ENCODE data around the gene RAP2B.

The RAP2B gene

DNA sequence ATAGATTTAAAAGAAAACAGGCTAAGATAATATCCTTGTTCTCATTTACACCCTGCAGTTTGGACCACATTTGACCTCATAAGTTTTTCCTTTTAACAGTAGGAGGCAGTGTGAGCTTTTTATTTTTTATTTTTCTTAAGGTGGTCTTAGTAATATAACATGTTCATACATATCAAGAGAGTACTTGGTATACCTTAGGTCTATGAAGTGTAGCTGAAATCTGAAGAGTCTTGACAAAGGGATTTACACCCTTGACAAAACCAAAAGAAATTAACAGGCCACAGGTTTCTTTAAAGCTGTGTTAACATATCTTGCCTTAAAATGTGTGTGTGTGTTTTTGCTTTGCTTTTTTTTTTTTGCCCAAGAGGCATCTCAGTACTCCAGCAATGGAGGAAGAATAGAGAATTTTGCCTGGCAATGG lies 3.2 kb downstream of the RAP2B start:
- Histone ChIP-seq H3K79me2 (ENCODE audit: low read length) (peaks cover 51% of the 10 kb centered on the region), H4K20me1 (ENCODE audit: insufficient read depth, low read length) (peaks cover 43% of the 10 kb centered on the region), H3K4me1 (ENCODE audit: low read length) (peaks cover 31% of the 10 kb centered on the region), H3K27me3 (ENCODE audit: low read depth, low read length) (no peaks in the 10 kb centered on the region), H3K9me3 (ENCODE audit: insufficient read depth, low read length) (no peaks in the 10 kb centered on the region), H3K27ac (ENCODE audit: low read length) (no peak overlapping the region), H3K36me3 (replicated peaks; ENCODE audit: low read depth, low read length) (peaks cover 23% of the 10 kb centered on the region), H3K9ac (ENCODE audit: low read length) (no peak overlapping the region), H3K4me2 (ENCODE audit: low read length) (peak overlapping the region; percentile 77; the same call in 1 of the 2 replicates), H2AFZ (ENCODE audit: low read depth, low read length) (no peak overlapping the region), H3K4me3 (ENCODE audit: low read length) (no peak overlapping the region)
- no peak for TF ChIP-seq EZH2phosphoT487 (IDR thresholded peaks at IDR 0.05; ENCODE audit: low read depth)
- TF ChIP-seq, protein P1, sequence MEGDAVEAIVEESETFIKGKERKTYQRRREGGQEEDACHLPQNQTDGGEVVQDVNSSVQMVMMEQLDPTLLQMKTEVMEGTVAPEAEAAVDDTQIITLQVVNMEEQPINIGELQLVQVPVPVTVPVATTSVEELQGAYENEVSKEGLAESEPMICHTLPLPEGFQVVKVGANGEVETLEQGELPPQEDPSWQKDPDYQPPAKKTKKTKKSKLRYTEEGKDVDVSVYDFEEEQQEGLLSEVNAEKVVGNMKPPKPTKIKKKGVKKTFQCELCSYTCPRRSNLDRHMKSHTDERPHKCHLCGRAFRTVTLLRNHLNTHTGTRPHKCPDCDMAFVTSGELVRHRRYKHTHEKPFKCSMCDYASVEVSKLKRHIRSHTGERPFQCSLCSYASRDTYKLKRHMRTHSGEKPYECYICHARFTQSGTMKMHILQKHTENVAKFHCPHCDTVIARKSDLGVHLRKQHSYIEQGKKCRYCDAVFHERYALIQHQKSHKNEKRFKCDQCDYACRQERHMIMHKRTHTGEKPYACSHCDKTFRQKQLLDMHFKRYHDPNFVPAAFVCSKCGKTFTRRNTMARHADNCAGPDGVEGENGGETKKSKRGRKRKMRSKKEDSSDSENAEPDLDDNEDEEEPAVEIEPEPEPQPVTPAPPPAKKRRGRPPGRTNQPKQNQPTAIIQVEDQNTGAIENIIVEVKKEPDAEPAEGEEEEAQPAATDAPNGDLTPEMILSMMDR (IDR thresholded peaks at IDR 0.05; ENCODE audit: low read depth, low read length): peak; percentile 32

DNA sequence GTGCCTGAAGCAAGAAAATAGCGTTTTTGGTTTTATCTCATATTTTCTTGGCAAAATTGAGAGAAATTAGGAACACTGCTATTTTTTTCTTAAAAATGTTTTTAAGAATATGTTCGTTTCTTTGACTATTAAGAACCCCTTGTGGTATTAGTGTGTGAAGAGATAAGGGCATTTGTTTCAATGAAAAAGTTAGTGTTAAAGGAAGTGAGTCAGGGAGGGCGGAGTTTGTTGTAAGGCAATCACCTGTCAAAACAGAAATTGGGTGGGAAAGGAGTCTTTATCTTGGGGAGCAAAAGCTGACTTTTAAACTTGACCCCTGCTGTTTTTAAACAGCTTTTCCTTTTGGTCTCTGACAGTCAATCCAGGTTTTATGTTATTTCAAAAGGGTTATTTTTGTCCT lies 4.2 kb downstream of the RAP2B start:
- peaks cover 43% of the 10 kb centered on the region for H4K20me1 ChIP-seq (ENCODE audit: insufficient read depth, low read length)
- H3K79me2 ChIP-seq (ENCODE audit: low read length): peaks cover 51% of the 10 kb centered on the region
- H2AFZ ChIP-seq (ENCODE audit: low read depth, low read length): no peak overlapping the region
- H3K4me1 ChIP-seq (ENCODE audit: low read length): peaks cover 31% of the 10 kb centered on the region
- H3K27ac ChIP-seq (ENCODE audit: low read length): no peak overlapping the region
- no peak overlapping the region for H3K4me3 ChIP-seq (ENCODE audit: low read length)
- H3K36me3 ChIP-seq (replicated peaks; ENCODE audit: low read depth, low read length): peaks cover 23% of the 10 kb centered on the region
- TF ChIP-seq, protein P1 (IDR thresholded peaks at IDR 0.05; ENCODE audit: low read depth, low read length): no peak
- no peak for TF ChIP-seq EZH2phosphoT487 (IDR thresholded peaks at IDR 0.05; ENCODE audit: low read depth)
- H3K9me3 ChIP-seq (ENCODE audit: insufficient read depth, low read length): no peaks in the 10 kb centered on the region
- no peak overlapping the region for H3K4me2 ChIP-seq (ENCODE audit: low read length)
- no peaks in the 10 kb centered on the region for H3K27me3 ChIP-seq (ENCODE audit: low read depth, low read length)
- H3K9ac ChIP-seq (ENCODE audit: low read length): no peak overlapping the region

DNA sequence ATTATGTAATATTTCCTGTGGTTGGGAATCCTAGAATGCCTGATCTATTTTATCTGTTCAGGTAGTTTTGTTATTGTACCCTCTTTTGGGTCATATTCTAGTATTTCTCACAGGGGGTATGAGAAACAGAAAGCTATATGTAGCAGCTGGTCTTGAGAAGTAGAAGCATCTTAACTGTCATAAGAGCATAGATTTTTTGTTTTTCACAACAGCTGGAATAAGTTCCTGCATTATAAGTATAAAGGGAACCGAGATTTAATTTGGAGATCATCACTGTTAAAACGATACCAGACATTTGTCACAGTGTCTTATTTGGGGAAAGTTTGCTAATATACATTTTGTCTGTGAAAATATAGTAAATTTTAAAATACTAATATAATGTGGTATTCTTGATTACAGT lies 4.8 kb downstream of the RAP2B start:
- Histone ChIP-seq H3K27ac (ENCODE audit: low read length) (no peak overlapping the region), H3K4me2 (ENCODE audit: low read length) (no peak overlapping the region), H3K4me3 (ENCODE audit: low read length) (no peak overlapping the region), H3K79me2 (ENCODE audit: low read length) (peaks cover 51% of the 10 kb centered on the region), H3K4me1 (ENCODE audit: low read length) (peaks cover 31% of the 10 kb centered on the region), H3K9ac (ENCODE audit: low read length) (no peak overlapping the region), H3K27me3 (ENCODE audit: low read depth, low read length) (no peaks in the 10 kb centered on the region), H2AFZ (ENCODE audit: low read depth, low read length) (no peak overlapping the region), H3K36me3 (replicated peaks; ENCODE audit: low read depth, low read length) (peaks cover 23% of the 10 kb centered on the region), H4K20me1 (ENCODE audit: insufficient read depth, low read length) (peaks cover 43% of the 10 kb centered on the region), H3K9me3 (ENCODE audit: insufficient read depth, low read length) (no peaks in the 10 kb centered on the region)
- TF ChIP-seq, protein P1 (IDR thresholded peaks at IDR 0.05; ENCODE audit: low read depth, low read length): no peak
- TF ChIP-seq EZH2phosphoT487 (IDR thresholded peaks at IDR 0.05; ENCODE audit: low read depth): no peak

DNA sequence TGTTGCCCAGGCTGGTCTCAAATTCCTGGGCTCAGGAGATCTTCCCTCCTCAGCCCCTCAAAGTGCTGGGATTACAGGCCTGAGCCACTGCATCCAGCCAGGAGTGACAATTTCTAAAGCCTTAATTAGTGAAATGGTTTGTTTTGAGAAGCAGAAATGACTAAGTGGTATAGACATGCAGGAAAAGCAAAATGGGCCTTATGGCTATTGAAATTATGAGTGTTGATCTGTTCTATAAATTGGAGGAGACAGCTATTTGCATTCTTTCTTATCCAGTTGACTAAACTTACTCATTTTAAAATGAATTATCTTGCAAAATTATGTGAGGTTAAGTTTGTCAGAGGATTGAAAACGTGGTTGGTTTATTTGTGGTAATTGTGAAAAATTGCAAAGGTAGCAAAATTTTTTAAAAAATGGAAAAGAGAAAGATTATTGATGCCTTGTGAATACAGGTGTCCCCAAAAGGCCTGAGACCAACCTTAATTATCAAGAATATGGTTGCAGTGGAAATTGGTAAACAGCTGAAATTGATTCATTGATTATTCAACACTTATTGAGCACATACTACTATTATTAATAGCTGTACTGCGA lies 7.9 kb downstream of the RAP2B start:
- Histone ChIP-seq H3K79me2 (ENCODE audit: low read length) (peaks cover 23% of the 10 kb centered on the region), H3K9ac (ENCODE audit: low read length) (no peak overlapping the region), H3K9me3 (ENCODE audit: insufficient read depth, low read length) (no peaks in the 10 kb centered on the region), H4K20me1 (ENCODE audit: insufficient read depth, low read length) (peaks cover 30% of the 10 kb centered on the region), H3K36me3 (replicated peaks; ENCODE audit: low read depth, low read length) (peaks cover 12% of the 10 kb centered on the region), H3K27ac (ENCODE audit: low read length) (no peak overlapping the region), H3K27me3 (ENCODE audit: low read depth, low read length) (no peaks in the 10 kb centered on the region), H3K4me3 (ENCODE audit: low read length) (no peak overlapping the region), H3K4me1 (ENCODE audit: low read length) (peaks cover 19% of the 10 kb centered on the region), H3K4me2 (ENCODE audit: low read length) (no peak overlapping the region), H2AFZ (ENCODE audit: low read depth, low read length) (no peak overlapping the region)
- TF ChIP-seq, protein P1 (IDR thresholded peaks at IDR 0.05; ENCODE audit: low read depth, low read length): no peak
- no peak for TF ChIP-seq EZH2phosphoT487 (IDR thresholded peaks at IDR 0.05; ENCODE audit: low read depth)

All from OCI-LY3 (cell line).